Right lobe of liver (tissue), 6 donors: ENCODE data around the gene SCARF1. TPM values are rescaled to one million over a fixed set of nuclear protein-coding genes. Genes with fewer than 3 reads are reported as not detected.

Experiments used
- ATAC-seq, 4 donors: fragments of 200-7000 bp; cut with Tn5 transposase; one replicate each; pipeline ENCODE4 v1.9.1; 2020; ENCODE audit warnings: mild to moderate bottlenecking in 4 of 4, moderate library complexity in 4 of 4
- DNase-seq, 3 donors: peaks; one replicate each; pipeline ENCODE4 v3.0.0-alpha.2; 2020
- H3K27ac ChIP-seq, 3 donors: fragments of 200-600 bp; one replicate each; pipeline ENCODE4 v1.8.0; 2022
- H3K27me3 ChIP-seq, 2 donors: fragments of 200-600 bp; one replicate each; pipeline ENCODE4 v1.8.0; 2022
- H3K36me3 ChIP-seq, 4 donors: fragments of 200-600 bp; sonication (generic) in 1 of 4; one replicate each; pipeline versions ENCODE4 v1.5.1 to v1.8.0; 2017 to 2022; ENCODE audit warnings: control low read depth in 1 of 4
- H3K4me1 ChIP-seq, 4 donors: fragments of 200-600 bp; sonication (generic) in 1 of 4; one replicate each; pipeline versions ENCODE4 v1.5.1 to v1.8.0; 2017 to 2022; ENCODE audit warnings: control low read depth in 1 of 4
- H3K4me3 ChIP-seq, 3 donors: fragments of 200-600 bp; one replicate each; pipeline ENCODE4 v1.8.0; 2022
- H3K9me3 ChIP-seq, 4 donors: fragments of 200-600 bp; sonication (generic) in 1 of 4; one replicate each; pipeline versions ENCODE4 v1.5.1 to v1.8.0; 2017 to 2022; ENCODE audit warnings: control low read depth in 1 of 4
- CTCF ChIP-seq, 4 donors: fragments of 200-600 bp in 3 of 4; fragments of 450-650 bp in 1 of 4; IDR thresholded peaks; one replicate each; pipeline versions ENCODE4 v1.5.1 to v1.8.0; 2016 to 2022; ENCODE audit warnings: antibody characterized with exemption in 4 of 4, mild to moderate bottlenecking in 2 of 4
- POLR2A ChIP-seq: fragments of 450-650 bp; IDR thresholded peaks from one replicate; pipeline ENCODE4 v1.6.1; 2017; ENCODE audit warnings: antibody characterized with exemption, mild to moderate bottlenecking
- WGBS: methylation state at CpG from one replicate; pipeline ENCODE4 v1.1.6; 2018; ENCODE audit warnings: low coverage, low lambda C conversion rate; ENCODE audit not compliant: insufficient coverage; ENCODE audit errors: missing lambda C conversion rate; 5-methylcytosine and 5-hydroxymethylcytosine counted together
- intact Hi-C, 2 donors: fragments of 100-400 bp; cut with DNase I; formaldehyde crosslinking; loops; one replicate each; pipeline versions ENCODE4 v1.11.2 to v1.14.1; 2022
- total RNA-seq, 6 experiments: library from RNA; depleted of rRNA in 2 of 6; stranded (reverse); fragments of >200 nt in 2 of 6; fragmentation: NEBNext Ultra II Directional in 3 of 6; extraction: Animal tissue kit (Norgen Biotek cat#: 25700) in 3 of 6; gene quantifications; one replicate each; pipeline versions ENCODE4 v1.1.0 to v1.2.4, GENCODE V29; 2016 to 2023
- donor health status: DM: no; HTN: yes; CAD: no.
- donor health status: DM: no; HTN: no; CAD: no.
- donor health status: DM: no; HTN: no; CAD: no.
- donor health status: DM: no; HTN: yes; CAD: no.
- donor health status: DM: no; HTN: yes; CAD: no.

SCARF1 gene
- total RNA-seq, 6 experiments from 2014 or later = 6.9 to 16.9 (median 8.4) TPM

GRCh38 chr17:1612400-1612799 is 33.1 kb downstream of the SCARF1 start:
- intact Hi-C loops = no loop called here
- Histone ChIP-seq H3K9me3 (no peaks in the 10 kb centered on the region), H3K27ac (no peak overlapping the region), H3K36me3 (no peaks in the 10 kb centered on the region), H3K27me3 (no peaks in the 10 kb centered on the region), H3K4me1 (no peaks in the 10 kb centered on the region), H3K4me3 (no peak overlapping the region)
- 65% methylated on average over 9 of the region's 16 CpGs for WGBS
- ATAC-seq = peak; percentile 19 to 65 (median 47)
- TF ChIP-seq CTCF (IDR thresholded peaks at IDR 0.05) (no peak), POLR2A (no peak)
- no peak for DNase-seq

- WGBS = 78% methylated on average over 10 of the region's 10 CpGs
- no peak overlapping the region for H3K27ac ChIP-seq
- H3K27me3 ChIP-seq = no peaks in the 10 kb centered on the region
These were observed 33.8 kb downstream of the SCARF1 start for GRCh38 chr17:1611715-1612114.

GRCh38 chr17:1608676-1609075 is 36.9 kb downstream of the SCARF1 start:
- Histone ChIP-seq H3K4me1 (no peaks in the 10 kb centered on the region), H3K27me3 (no peaks in the 10 kb centered on the region), H3K36me3 (no peaks in the 10 kb centered on the region), H3K27ac (no peak overlapping the region), H3K9me3 (no peaks in the 10 kb centered on the region), H3K4me3 (no peak overlapping the region)
- 94% methylated on average over 2 of the region's 7 CpGs for WGBS
- no peak for TF ChIP-seq POLR2A
- no peak for TF ChIP-seq CTCF (IDR thresholded peaks at IDR 0.05)
- intact Hi-C loops = no loop called here
- no peak for ATAC-seq
- no peak for DNase-seq

More at GRCh38 chr17:1611715-1612114, 33.8 kb downstream of the SCARF1 start:
- intact Hi-C loops = no loop called here
- TF ChIP-seq POLR2A = no peak
- TF ChIP-seq CTCF (IDR thresholded peaks at IDR 0.05) = no peak
- no peak overlapping the region for H3K4me3 ChIP-seq
- no peaks in the 10 kb centered on the region for H3K4me1 ChIP-seq
- DNase-seq (no peak), ATAC-seq (peak in 3 of 4 donors; percentile 26 to 52 (median 35))
- no peaks in the 10 kb centered on the region for H3K36me3 ChIP-seq
- H3K9me3 ChIP-seq = no peaks in the 10 kb centered on the region

- ATAC-seq = no peak
- Histone ChIP-seq H3K27ac (peak overlapping the region in 1 of 3 donors; percentile 48), H3K36me3 (no peaks in the 10 kb centered on the region), H3K27me3 (no peaks in the 10 kb centered on the region), H3K9me3 (no peaks in the 10 kb centered on the region), H3K4me1 (no peaks in the 10 kb centered on the region), H3K4me3 (no peak overlapping the region)
- no peak for DNase-seq
- WGBS = 93% methylated on average over 3 of the region's 5 CpGs
- TF ChIP-seq CTCF (IDR thresholded peaks at IDR 0.05) (no peak), POLR2A (no peak)
- intact Hi-C loops = no loop called here
These were observed 37.6 kb downstream of the SCARF1 start for GRCh38 chr17:1607971-1608320.
